DND-41 (cell line): ENCODE data around the gene ARIH2.

Experiments
- ATAC-seq: fragments of 200-7000 bp; cut with Tn5 transposase; 3 replicates; pipeline ENCODE4 v1.9.1; 2021; ENCODE audit warnings: low read depth; ENCODE audit not compliant: insufficient read depth
- DNase-seq: peaks from one replicate; pipeline ENCODE4 v3.0.0-alpha.2; 2020
- H2AFZ ChIP-seq: 2 replicates; pipeline ENCODE4 v1.6.0; 2012; ENCODE audit warnings: low read depth, low read length
- H3K27ac ChIP-seq: 2 replicates; pipeline ENCODE4 v1.5.1; 2012; ENCODE audit warnings: low read length, inconsistent platforms
- H3K27me3 ChIP-seq: fragments of 200-600 bp; sonication (generic); 2 replicates; pipeline ENCODE4 v1.6.0; 2012; ENCODE audit warnings: low read length, mild to moderate bottlenecking, inconsistent platforms; ENCODE audit not compliant: insufficient read depth, poor library complexity
- H3K36me3 ChIP-seq: 2 replicates; pipeline ENCODE4 v1.5.1; 2012; ENCODE audit warnings: low read length, inconsistent platforms; ENCODE audit not compliant: insufficient read depth
- H3K4me1 ChIP-seq: 2 replicates; pipeline ENCODE4 v1.5.1; 2012; ENCODE audit warnings: mild to moderate bottlenecking, low read length; ENCODE audit not compliant: insufficient read depth
- H3K4me2 ChIP-seq: 2 replicates; pipeline ENCODE4 v1.6.0; 2012; ENCODE audit warnings: mild to moderate bottlenecking, moderate library complexity, low read length, inconsistent platforms; ENCODE audit not compliant: insufficient read depth
- H3K4me3 ChIP-seq, 2 experiments: fragments of 200-600 bp in 1 of 2; shearing (Covaris generic) in 1 of 2; 2 replicates each; pipeline ENCODE4 v1.5.1; 2012 to 2016; ENCODE audit warnings: inconsistent platforms in 2 of 2, low read length in 2 of 2, mild to moderate bottlenecking in 2 of 2, low read depth in 1 of 2, moderate library complexity in 1 of 2
- H3K79me2 ChIP-seq: 2 replicates; pipeline ENCODE4 v1.6.0; 2012; ENCODE audit warnings: low read length, inconsistent platforms; ENCODE audit not compliant: insufficient read depth
- H3K9ac ChIP-seq: 2 replicates; pipeline ENCODE4 v1.6.0; 2012; ENCODE audit warnings: low read depth, mild to moderate bottlenecking, inconsistent platforms, low read length, moderate library complexity
- H3K9me3 ChIP-seq: 2 replicates; pipeline ENCODE4 v1.5.1; 2012; ENCODE audit warnings: low read length, moderate library complexity, mild to moderate bottlenecking, inconsistent platforms; ENCODE audit not compliant: insufficient read depth, severe bottlenecking
- H4K20me1 ChIP-seq: 2 replicates; pipeline ENCODE4 v1.6.0; 2012; ENCODE audit warnings: low read length; ENCODE audit not compliant: insufficient read depth
- EZH2 ChIP-seq: IDR thresholded peaks from 3 replicates; pipeline ENCODE4 v1.6.1; 2012; ENCODE audit warnings: borderline replicate concordance, low read depth, mild to moderate bottlenecking, moderate library complexity, low read length, inconsistent platforms; ENCODE audit not compliant: severe bottlenecking
- TF ChIP-seq, protein P1 (sequence below): IDR thresholded peaks from 2 replicates; pipeline ENCODE4 v1.5.1; 2012; ENCODE audit warnings: borderline replicate concordance, low read length, moderate library complexity, mild to moderate bottlenecking; ENCODE audit not compliant: poor library complexity, severe bottlenecking; ENCODE audit errors: extremely low read depth

The ARIH2 gene

DNA sequence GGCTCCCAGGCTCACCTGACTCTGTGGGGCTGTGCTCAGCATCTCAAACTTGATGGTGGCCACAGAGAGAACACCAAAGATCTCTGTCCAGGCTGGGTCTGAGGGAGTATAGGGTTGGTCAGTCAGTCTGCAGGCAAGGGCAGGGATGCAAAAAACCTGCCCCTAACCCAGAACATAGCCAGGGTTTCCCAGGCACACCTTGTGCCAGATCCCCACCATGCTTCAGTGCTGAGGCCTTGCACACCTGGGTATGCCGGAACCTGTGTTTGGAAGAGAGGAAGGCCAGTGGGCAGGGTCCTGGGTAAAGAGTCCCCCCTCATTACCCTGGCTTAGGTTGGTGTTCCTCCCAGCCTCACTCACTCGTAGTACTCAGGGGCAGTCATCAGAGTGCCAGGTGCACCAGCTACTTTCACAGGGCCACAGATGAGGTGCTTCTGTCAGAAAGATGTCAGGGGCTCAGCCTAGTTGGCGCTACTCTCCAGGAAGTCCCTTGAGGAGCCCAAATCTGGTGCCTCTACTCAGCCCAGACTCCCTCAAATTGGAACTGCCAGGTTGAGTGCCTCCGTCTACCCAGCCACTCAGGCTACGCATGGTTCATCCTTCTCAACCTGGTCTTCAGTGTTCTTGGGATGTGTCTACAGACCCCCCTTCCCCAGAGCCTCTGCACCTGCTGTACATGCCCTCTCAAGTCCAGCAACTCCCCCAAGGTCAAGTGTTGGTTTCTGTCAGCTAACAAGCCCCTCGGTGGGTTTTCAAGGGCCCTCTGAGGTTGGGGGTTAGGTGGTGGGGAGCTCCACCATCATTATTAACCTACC, 98.0 kb downstream of the ARIH2 start:
- peaks cover 37% of the 10 kb centered on the region for H3K4me1 ChIP-seq
- H3K4me2 ChIP-seq: peak overlapping the region; percentile 95; the same call in 1 of the 2 replicates
- DNase-seq (no peak), ATAC-seq (no peak)
- H3K27ac ChIP-seq: no peak overlapping the region
- H3K9me3 ChIP-seq: no peaks in the 10 kb centered on the region
- no peak for TF ChIP-seq EZH2
- TF ChIP-seq, protein P1, sequence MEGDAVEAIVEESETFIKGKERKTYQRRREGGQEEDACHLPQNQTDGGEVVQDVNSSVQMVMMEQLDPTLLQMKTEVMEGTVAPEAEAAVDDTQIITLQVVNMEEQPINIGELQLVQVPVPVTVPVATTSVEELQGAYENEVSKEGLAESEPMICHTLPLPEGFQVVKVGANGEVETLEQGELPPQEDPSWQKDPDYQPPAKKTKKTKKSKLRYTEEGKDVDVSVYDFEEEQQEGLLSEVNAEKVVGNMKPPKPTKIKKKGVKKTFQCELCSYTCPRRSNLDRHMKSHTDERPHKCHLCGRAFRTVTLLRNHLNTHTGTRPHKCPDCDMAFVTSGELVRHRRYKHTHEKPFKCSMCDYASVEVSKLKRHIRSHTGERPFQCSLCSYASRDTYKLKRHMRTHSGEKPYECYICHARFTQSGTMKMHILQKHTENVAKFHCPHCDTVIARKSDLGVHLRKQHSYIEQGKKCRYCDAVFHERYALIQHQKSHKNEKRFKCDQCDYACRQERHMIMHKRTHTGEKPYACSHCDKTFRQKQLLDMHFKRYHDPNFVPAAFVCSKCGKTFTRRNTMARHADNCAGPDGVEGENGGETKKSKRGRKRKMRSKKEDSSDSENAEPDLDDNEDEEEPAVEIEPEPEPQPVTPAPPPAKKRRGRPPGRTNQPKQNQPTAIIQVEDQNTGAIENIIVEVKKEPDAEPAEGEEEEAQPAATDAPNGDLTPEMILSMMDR: no peak
- H2AFZ ChIP-seq: no peak overlapping the region
- H3K9ac ChIP-seq: no peak overlapping the region
- H3K36me3 ChIP-seq: peaks cover 52% of the 10 kb centered on the region
- H3K4me3 ChIP-seq: peak overlapping the region in 1 of 2 experiments; percentile 94; a peak in 1 of 4 replicates
- H3K79me2 ChIP-seq: peaks cover 44% of the 10 kb centered on the region
- H4K20me1 ChIP-seq: peaks cover 59% of the 10 kb centered on the region
- no peaks in the 10 kb centered on the region for H3K27me3 ChIP-seq

DNA sequence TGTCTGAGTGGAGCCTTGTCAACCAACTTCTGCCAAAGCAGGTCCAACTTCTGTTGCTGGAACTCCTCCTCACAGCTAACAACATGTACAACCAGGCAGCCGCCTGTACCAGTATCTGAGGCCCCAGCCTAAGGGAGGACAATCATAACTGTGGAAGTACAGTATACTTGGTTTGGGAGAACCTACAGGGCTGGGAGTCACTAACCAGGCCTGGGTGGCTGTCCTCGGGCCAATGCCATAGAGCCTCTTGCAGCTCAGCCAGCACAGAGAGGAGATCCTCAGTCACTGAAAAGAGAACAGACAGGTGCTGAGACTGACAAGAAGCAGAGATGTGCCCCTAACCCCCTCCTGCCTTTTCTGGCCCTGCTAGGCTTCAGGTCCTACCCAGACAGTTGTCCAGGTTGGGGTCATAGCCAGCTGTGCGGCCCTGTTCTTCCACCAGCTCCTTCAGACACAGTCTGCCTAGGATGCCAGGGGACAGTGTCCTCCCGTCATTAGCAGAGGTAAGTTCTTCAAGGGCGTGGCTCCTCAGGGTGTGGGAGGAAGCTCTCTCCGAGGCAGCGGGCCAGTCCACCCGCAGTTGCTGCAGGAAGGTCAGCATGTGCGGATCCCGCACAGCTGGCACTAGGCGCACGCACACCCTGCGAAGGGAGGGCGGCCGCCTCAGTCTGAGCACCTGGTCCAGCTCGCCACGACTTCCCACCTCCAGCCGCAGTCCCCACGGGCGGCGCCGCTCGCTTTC, 98.8 kb downstream of the ARIH2 start:
- Histone ChIP-seq H3K4me3 (peak overlapping the region; percentile 56 to 94; a peak in 3 of 4 replicates), H3K27ac (no peak overlapping the region), H3K79me2 (peaks cover 41% of the 10 kb centered on the region), H3K9me3 (no peaks in the 10 kb centered on the region), H3K27me3 (no peaks in the 10 kb centered on the region), H3K9ac (peak overlapping the region; percentile 64), H3K4me1 (peaks cover 38% of the 10 kb centered on the region), H2AFZ (peak overlapping the region; percentile 73; the same call in 1 of the 2 replicates), H4K20me1 (peaks cover 53% of the 10 kb centered on the region), H3K4me2 (peak overlapping the region; percentile 95), H3K36me3 (peaks cover 48% of the 10 kb centered on the region)
- DNase-seq: no peak
- TF ChIP-seq, protein P1: no peak
- TF ChIP-seq EZH2: no peak
- no peak for ATAC-seq

DNA sequence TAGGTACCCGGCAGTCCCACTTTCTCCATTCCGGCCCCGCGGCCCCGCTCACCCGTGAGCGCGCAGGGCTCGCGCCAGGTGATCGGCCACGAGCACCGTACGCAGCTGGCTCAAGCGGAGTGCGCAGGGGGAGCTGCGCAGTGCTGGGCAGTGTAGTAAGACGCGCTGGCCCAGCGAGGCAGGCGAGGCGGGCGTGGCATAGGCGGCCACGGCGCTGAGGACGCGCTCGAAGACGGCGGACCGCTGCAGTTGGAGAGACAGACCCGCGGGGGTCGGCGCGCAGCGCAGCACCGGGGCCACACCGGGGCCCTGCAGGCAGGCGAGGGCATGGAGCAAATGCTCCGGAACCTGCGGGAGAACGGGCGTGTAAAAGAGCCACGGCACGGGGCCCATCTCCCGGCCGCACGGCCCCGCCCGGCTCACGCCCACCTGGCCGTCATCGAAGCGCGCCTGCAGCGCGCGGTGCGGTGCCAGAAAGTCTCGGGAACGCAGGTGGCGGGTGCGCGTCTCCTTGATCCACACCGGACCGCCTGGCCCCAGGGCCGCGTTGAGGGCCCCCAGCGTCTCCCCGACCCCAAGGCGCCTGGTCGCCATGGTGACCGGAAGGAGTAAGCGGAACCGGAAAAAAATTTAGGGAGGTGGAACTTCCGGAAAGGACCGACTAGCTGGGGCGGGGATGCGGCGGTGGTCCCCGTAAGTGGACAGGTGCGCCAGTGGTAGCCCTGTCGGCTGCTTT, 99.5 kb downstream of the ARIH2 start, which contains the start of gene DALRD3:
TSS of gene DALRD3 (minus strand) at position 610 of the 736 bp plus-strand sequence. CDS start at position 594, 16 bp downstream.
- H3K79me2 ChIP-seq: peaks cover 41% of the 10 kb centered on the region
- no peaks in the 10 kb centered on the region for H3K9me3 ChIP-seq
- H3K4me2 ChIP-seq: peak within 1 kb of the TSS; percentile 95
- H3K4me3 ChIP-seq: peak within 1 kb of the TSS; percentile 56 to 94
- H3K9ac ChIP-seq: peak within 1 kb of the TSS; percentile 96
- DNase-seq (peak; percentile 65), ATAC-seq (peak; percentile 7)
- H2AFZ ChIP-seq: peak within 1 kb of the TSS; percentile 73
- H3K4me1 ChIP-seq: peaks cover 45% of the 10 kb centered on the region
- no peaks in the 10 kb centered on the region for H3K27me3 ChIP-seq
- peak within 1 kb of the TSS; percentile 64 for H3K27ac ChIP-seq
- peaks cover 49% of the 10 kb centered on the region for H4K20me1 ChIP-seq
- H3K36me3 ChIP-seq: peaks cover 48% of the 10 kb centered on the region
- TF ChIP-seq, protein P1: no peak
- no peak for TF ChIP-seq EZH2
